MM.1S (cell line): ENCODE data around the gene ATF7.
A peak's percentile ranks its signal among the peaks of the same experiment; 100 is the strongest.

Experiments
- CTCF ChIP-seq: fragments of 300-600 bp; sonication (generic); IDR thresholded peaks from 2 replicates; pipeline ENCODE4 v1.5.1; 2016; ENCODE audit warnings: antibody characterized with exemption, low read length, mixed read lengths
- EZH2 ChIP-seq: fragments of 300-600 bp; sonication (generic); optimal IDR thresholded peaks from 2 replicates; pipeline ENCODE3; 2017; ENCODE audit warnings: low read depth, mild to moderate bottlenecking, antibody characterized with exemption, low read length, mixed read lengths
- EZH2phosphoT487 ChIP-seq: fragments of 300-600 bp; sonication (generic); IDR thresholded peaks from 2 replicates; pipeline ENCODE4 v1.6.1; 2018; ENCODE audit warnings: antibody characterized with exemption, low read length

GRCh38 chr12:53465679-53466078 is 160.5 kb downstream of the ATF7 start:
- peak; percentile 42 for TF ChIP-seq CTCF
- TF ChIP-seq EZH2phosphoT487, result no peak
- TF ChIP-seq EZH2, result no peak
